Transverse colon (tissue), 4 donors: ENCODE measurements around the gene MRPS18B. TPM values are rescaled to one million over a fixed set of nuclear protein-coding genes. Genes with fewer than 3 reads are reported as not detected.

Experiments
- DNase-seq: peaks from one replicate; pipeline ENCODE4 v3.0.0-alpha.2; 2019
- H3K27ac ChIP-seq, 4 donors: fragments of 200-600 bp; sonication (generic); 2 replicates each; pipeline ENCODE4 v1.5.1; 2016 to 2018; ENCODE audit warnings: inconsistent platforms in 4 of 4
- H3K27me3 ChIP-seq: fragments of 200-600 bp; sonication (generic); 2 replicates; pipeline ENCODE4 v1.5.1; 2017; ENCODE audit warnings: inconsistent platforms
- H3K36me3 ChIP-seq, 4 donors: fragments of 200-600 bp; sonication (generic); 2 replicates each; pipeline ENCODE4 v1.5.1; 2017 to 2019; ENCODE audit warnings: inconsistent platforms in 4 of 4
- H3K4me1 ChIP-seq, 4 donors: fragments of 200-600 bp; sonication (generic); 2 replicates each; pipeline ENCODE4 v1.5.1; 2017 to 2020; ENCODE audit warnings: inconsistent platforms in 4 of 4
- H3K4me3 ChIP-seq, 4 donors: fragments of 200-600 bp; sonication (generic); 1 replicate in 1 of 4; 2 replicates in 3 of 4; pipeline versions ENCODE4 v1.5.1 to v1.6.1; 2017 to 2019; ENCODE audit warnings: inconsistent platforms in 4 of 4
- H3K9me3 ChIP-seq, 2 donors: fragments of 200-600 bp; sonication (generic); 2 replicates each; pipeline ENCODE4 v1.5.1; 2017 to 2019; ENCODE audit warnings: inconsistent platforms in 2 of 2
- CTCF ChIP-seq, 5 experiments: fragments of 200-600 bp in 3 of 5; fragments of 450-650 bp in 2 of 5; sonication (generic) in 3 of 5; IDR thresholded peaks; 1 replicate in 2 of 5; 2 replicates in 3 of 5; pipeline ENCODE4 v1.5.1; 2016 to 2017; ENCODE audit warnings: antibody characterized with exemption in 5 of 5, inconsistent platforms in 3 of 5, mild to moderate bottlenecking in 2 of 5, moderate library complexity in 1 of 5
- EP300 ChIP-seq: sonication (generic); formaldehyde crosslinking; IDR thresholded peaks from one replicate; pipeline ENCODE4 v1.6.1; 2017; ENCODE audit warnings: antibody characterized with exemption, low read depth
- POLR2A ChIP-seq: fragments of 450-650 bp; IDR thresholded peaks from one replicate; pipeline ENCODE4 v1.6.1; 2016; ENCODE audit warnings: antibody characterized with exemption, mild to moderate bottlenecking, moderate library complexity
- POLR2AphosphoS5 ChIP-seq, 3 donors: sonication (generic); formaldehyde crosslinking; IDR thresholded peaks; one replicate each; pipeline ENCODE4 v1.6.1; 2016; ENCODE audit warnings: antibody characterized with exemption in 3 of 3
- WGBS, 2 donors: methylation state at CpG; one replicate each; pipeline ENCODE4 v1.1.5; 2018; ENCODE audit warnings: low coverage in 1 of 2; 5-methylcytosine and 5-hydroxymethylcytosine counted together
- in situ Hi-C, 4 donors: fragments of 200-750 bp; cut with MboI; loops; one replicate each; pipeline versions ENCODE4 v1.15.0 to v1.15.1; 2017; ENCODE audit warnings: low sequenced_read_pairs in 3 of 4, low pct_ligation_motif_present in 1 of 4, low pct_unique_long_range_greater_than_20kb in 1 of 4
- intact Hi-C: fragments of 100-400 bp; cut with DNase I; formaldehyde crosslinking; loops from one replicate; pipeline ENCODE4 v1.15.1; 2023; ENCODE audit warnings: low total_unique reads
- total RNA-seq, 4 donors: library from RNA; depleted of rRNA; stranded (reverse); fragments of >200 nt; gene quantifications; one replicate each; pipeline ENCODE4 v1.1.0, GENCODE V29; 2016

Gene MRPS18B
- total RNA-seq, 4 donors from 2014 or later = 6.0 to 61.9 (median 39.4) TPM

- 8 to 12% methylated on average over 8 of the region's 8 CpGs for WGBS, 2 donors
- intact Hi-C loops (loop anchor here (5.0 kb wide), 2 partner anchors 69 to 104 kb away; partner anchors contain the start of genes PPP1R18 and TUBB), in situ Hi-C loops (no loop called here)
- no peaks in the 10 kb centered on the region for H3K9me3 ChIP-seq
- H3K4me3 ChIP-seq = peak overlapping the region; percentile 43 to 71 (median 66)
- peak overlapping the region; percentile 93 to 98 (median 94) for H3K27ac ChIP-seq
- no peaks in the 10 kb centered on the region for H3K27me3 ChIP-seq
- peaks cover 0 to 45% (median 22%) of the 10 kb centered on the region in 4 donors for H3K36me3 ChIP-seq
- DNase-seq = peak; percentile 57
- H3K4me1 ChIP-seq = peaks cover 13 to 30% (median 26%) of the 10 kb centered on the region in 4 donors
- TF ChIP-seq CTCF (IDR thresholded peaks at IDR 0.05) = no peak
- TF ChIP-seq POLR2AphosphoS5 (IDR thresholded peaks at IDR 0.05) = peak; percentile 22 to 72 (median 63)
- TF ChIP-seq EP300 = no peak
- peak; percentile 35 for TF ChIP-seq POLR2A
Observed at GRCh38 chr6:30618270-30618797, 694 bp downstream of the MRPS18B start.

- in situ Hi-C loops (no loop called here), intact Hi-C loops (loop anchor here (5.0 kb wide), 2 partner anchors 68 to 103 kb away; partner anchors contain the start of genes PPP1R18 and TUBB)
- Histone ChIP-seq H3K9me3 (no peaks in the 10 kb centered on the region), H3K4me1 (peaks cover 10 to 17% (median 14%) of the 10 kb centered on the region in 4 donors), H3K27ac (peak overlapping the region; percentile 93 to 98 (median 94)), H3K36me3 (peaks cover 0 to 57% (median 28%) of the 10 kb centered on the region in 4 donors), H3K4me3 (no peak overlapping the region), H3K27me3 (no peaks in the 10 kb centered on the region)
- no peak for TF ChIP-seq POLR2AphosphoS5 (IDR thresholded peaks at IDR 0.05)
- TF ChIP-seq CTCF (IDR thresholded peaks at IDR 0.05) = no peak
- no peak for TF ChIP-seq POLR2A
- TF ChIP-seq EP300 = no peak
- 96 to 100% methylated on average over 1 to 11 of the region's 11 CpGs for WGBS, 2 donors
- DNase-seq = no peak
Observed at GRCh38 chr6:30619561-30619960, 1.9 kb downstream of the MRPS18B start.

DNA sequence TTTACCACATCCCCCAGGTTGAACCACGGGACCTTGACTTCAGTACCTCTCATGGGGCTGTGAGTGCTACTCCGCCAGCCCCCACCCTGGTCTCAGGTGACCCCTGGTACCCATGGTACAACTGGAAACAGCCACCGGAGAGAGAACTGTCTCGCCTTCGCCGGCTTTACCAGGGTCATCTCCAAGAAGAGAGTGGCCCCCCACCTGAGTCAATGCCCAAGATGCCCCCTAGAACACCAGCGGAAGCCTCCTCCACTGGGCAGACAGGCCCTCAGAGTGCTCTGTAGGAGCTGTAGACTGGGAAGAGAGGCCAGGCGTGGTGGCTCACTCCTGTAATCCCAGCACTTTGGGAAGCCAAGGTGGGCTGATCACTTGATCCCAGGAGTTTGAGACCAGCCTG, 7.9 kb downstream of the MRPS18B start:
- peaks cover 12 to 17% (median 15%) of the 10 kb centered on the region in 4 donors for H3K4me1 ChIP-seq
- no peak overlapping the region for H3K4me3 ChIP-seq
- no peak for DNase-seq
- in situ Hi-C loops = loop anchor here in 1 of 4 donors (10.0 kb wide), 1 partner anchor 49 kb away; the partner anchor contains the start of gene DHX16
- TF ChIP-seq POLR2A (no peak), EP300 (no peak), POLR2AphosphoS5 (IDR thresholded peaks at IDR 0.05) (no peak), CTCF (IDR thresholded peaks at IDR 0.05) (no peak)
- peaks cover 0 to 53% (median 27%) of the 10 kb centered on the region in 4 donors for H3K36me3 ChIP-seq
- H3K9me3 ChIP-seq = no peaks in the 10 kb centered on the region
- peak overlapping the region; percentile 84 to 94 (median 94) for H3K27ac ChIP-seq
- WGBS, 2 donors = 93 to 100% methylated on average over 1 to 8 of the region's 8 CpGs
- intact Hi-C loops = no loop called here
- H3K27me3 ChIP-seq = no peaks in the 10 kb centered on the region

GRCh38 chr6:30626484-30627366, 9.1 kb downstream of the MRPS18B start, which contains the start of gene ATAT1:
ATAT1 (plus strand) TSS chr6:30626874.
- Histone ChIP-seq H3K4me3 (peak within 1 kb of the TSS; percentile 38 to 73 (median 44)), H3K36me3 (peaks cover 0 to 41% (median 21%) of the 10 kb centered on the region in 4 donors), H3K9me3 (no peaks in the 10 kb centered on the region), H3K4me1 (peaks cover 12 to 17% (median 15%) of the 10 kb centered on the region in 4 donors), H3K27me3 (no peaks in the 10 kb centered on the region), H3K27ac (peak within 1 kb of the TSS; percentile 84 to 94 (median 94))
- TF ChIP-seq EP300 = no peak
- peak; percentile 20 to 55 (median 25) for TF ChIP-seq CTCF (IDR thresholded peaks at IDR 0.05)
- peak in 2 of 3 donors; percentile 89 to 91 for TF ChIP-seq POLR2AphosphoS5 (IDR thresholded peaks at IDR 0.05)
- TF ChIP-seq POLR2A = peak; percentile 83
- in situ Hi-C loops = loop anchor here in 1 of 4 donors (10.0 kb wide), 1 partner anchor 48 kb away; the partner anchor contains the start of gene DHX16
- 0 to 2% methylated on average over 4 to 36 of the region's 36 CpGs for WGBS, 2 donors
- DNase-seq = peak; percentile 96
- intact Hi-C loops = no loop called here
